ENCODE measurements around the gene MAP3K2.

MAP3K2 gene

GRCh38 chr2:127398239-127398590 lies 10.4 kb upstream of the MAP3K2 start:
- TF ChIP-seq CTCF (IDR thresholded peaks at IDR 0.05; ENCODE audit: low read depth, low read length), result no peak
- no peak overlapping the region for H3K4me3 ChIP-seq (replicated peaks in 1 of 2; ENCODE audit: low read depth in 2 of 2, low read length in 2 of 2)
- peak; percentile 87 to 93 for DNase-seq (ENCODE audit: low read depth in 2 of 2)

- no peak overlapping the region for H3K4me3 ChIP-seq (replicated peaks in 1 of 2; ENCODE audit: low read depth in 2 of 2, low read length in 2 of 2)
- DNase-seq (ENCODE audit: low read depth in 2 of 2), result no peak
- no peak for TF ChIP-seq CTCF (IDR thresholded peaks at IDR 0.05; ENCODE audit: low read depth, low read length)
These were observed 9.9 kb upstream of the MAP3K2 start for GRCh38 chr2:127397568-127398238.

DNA sequence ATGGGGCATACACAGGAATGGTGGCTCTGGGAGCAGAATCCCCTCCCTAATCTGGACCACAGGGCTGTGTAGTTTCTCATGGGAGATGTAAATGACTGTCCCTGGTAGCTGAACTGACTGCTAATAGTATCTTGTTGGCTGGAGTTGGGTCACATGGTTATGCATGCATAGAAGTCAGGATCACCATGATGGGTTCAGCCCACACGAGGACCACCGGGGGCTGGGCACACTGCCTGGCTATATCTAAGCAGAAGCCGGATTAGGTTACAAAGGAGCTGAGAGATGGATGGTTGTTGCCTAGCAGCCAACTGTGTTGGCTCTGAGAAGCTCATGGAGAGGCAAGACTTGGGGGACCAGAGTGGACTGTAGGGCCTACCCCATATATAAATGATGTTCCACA lies 6.7 kb upstream of the MAP3K2 start:
- TF ChIP-seq CTCF (IDR thresholded peaks at IDR 0.05; ENCODE audit: low read depth, low read length), result no peak
- no peak for DNase-seq (ENCODE audit: low read depth in 2 of 2)
- H3K4me3 ChIP-seq (replicated peaks in 1 of 2; ENCODE audit: low read depth in 2 of 2, low read length in 2 of 2), result no peak overlapping the region

GRCh38 chr2:127392828-127393578 lies 5.2 kb upstream of the MAP3K2 start:
- H3K4me3 ChIP-seq (replicated peaks in 1 of 2; ENCODE audit: low read depth in 2 of 2, low read length in 2 of 2), result no peak overlapping the region
- TF ChIP-seq CTCF (IDR thresholded peaks at IDR 0.05; ENCODE audit: low read depth, low read length), result no peak
- DNase-seq (ENCODE audit: low read depth in 2 of 2), result no peak

- TF ChIP-seq CTCF (IDR thresholded peaks at IDR 0.05; ENCODE audit: low read depth, low read length), result no peak
- H3K4me3 ChIP-seq (replicated peaks in 1 of 2; ENCODE audit: low read depth in 2 of 2, low read length in 2 of 2), result no peak overlapping the region
- DNase-seq (ENCODE audit: low read depth in 2 of 2), result peak; percentile 36 to 54
These were observed 4.5 kb upstream of the MAP3K2 start for GRCh38 chr2:127392133-127392827.

DNA sequence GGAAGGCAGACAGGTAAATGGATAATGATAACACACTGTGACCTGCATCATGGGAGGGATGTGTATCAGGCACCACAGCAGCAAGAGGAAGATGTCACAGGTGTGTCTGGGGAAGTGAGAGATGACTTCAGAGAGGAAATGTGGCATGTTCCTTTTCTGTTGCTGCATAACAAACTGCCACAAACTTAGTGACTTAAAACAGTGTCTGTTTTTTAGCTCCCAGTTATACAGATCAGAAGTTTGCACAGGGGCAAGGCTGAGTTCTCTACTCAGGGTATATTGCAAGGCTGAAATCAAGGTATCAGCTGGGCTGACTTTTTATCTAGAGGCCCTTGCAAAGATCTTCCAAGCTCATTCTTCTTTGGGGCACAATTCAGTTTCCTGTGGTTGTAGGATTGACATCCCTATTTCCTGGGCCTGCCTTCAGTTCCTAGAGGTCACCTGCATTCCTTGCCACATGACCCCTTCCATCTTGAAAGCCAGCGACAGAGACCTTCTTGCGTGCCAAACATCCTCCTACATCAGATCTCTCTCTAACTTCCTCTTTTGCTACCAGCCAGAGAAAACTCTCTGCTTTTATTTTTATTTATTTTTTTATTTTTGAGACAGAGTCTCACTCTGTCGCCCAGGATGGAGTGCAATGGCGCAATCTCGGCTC lies 2.1 kb upstream of the MAP3K2 start:
- no peak overlapping the region for H3K4me3 ChIP-seq (replicated peaks in 1 of 2; ENCODE audit: low read depth in 2 of 2, low read length in 2 of 2)
- no peak for DNase-seq (ENCODE audit: low read depth in 2 of 2)
- TF ChIP-seq CTCF (IDR thresholded peaks at IDR 0.05; ENCODE audit: low read depth, low read length), result no peak
